HEK293T (cell line): Measurements from ENCODE around the gene CXCL9.

ENCODE experiments used
- CTCF ChIA-PET: fragments of 350-600 bp; formaldehyde crosslinking; extraction: SDS; loops from one replicate; lab custom pipeline; 2021; ENCODE audit warnings: antibody characterized with exemption, inconsistent platforms; lab: Yijun Ruan, JAX
- POLR2A ChIA-PET: fragments of 350-600 bp; formaldehyde crosslinking; extraction: SDS; loops from one replicate; lab custom pipeline; 2020; ENCODE audit warnings: antibody characterized with exemption, inconsistent platforms; lab: Yijun Ruan, JAX
- DNase-seq: peaks from one replicate; pipeline ENCODE4 v3.0.0; 2012; ENCODE audit warnings: mixed read lengths; ENCODE audit errors: extremely low spot score
- ARNT ChIP-seq: fragments of 450-650 bp; IDR thresholded peaks from 2 replicates; pipeline ENCODE4 v1.6.1; 2017; ENCODE audit warnings: mild to moderate bottlenecking
- BHLHE40 ChIP-seq: fragments of 450-650 bp; IDR thresholded peaks from 2 replicates; pipeline ENCODE4 v1.6.1; 2016; ENCODE audit warnings: mild to moderate bottlenecking, moderate library complexity, borderline replicate concordance
- CTBP1 ChIP-seq: fragments of 450-650 bp; IDR thresholded peaks from 2 replicates; pipeline ENCODE4 v1.6.1; 2016; ENCODE audit warnings: borderline replicate concordance
- ELF4 ChIP-seq: fragments of 450-650 bp; IDR thresholded peaks from 2 replicates; pipeline ENCODE4 v1.6.1; 2017; ENCODE audit warnings: antibody characterized with exemption
- FOXA1 ChIP-seq: fragments of 450-650 bp; IDR thresholded peaks from 2 replicates; pipeline ENCODE4 v1.6.1; 2016; ENCODE audit warnings: mild to moderate bottlenecking
- FOXK2 ChIP-seq: fragments of 450-650 bp; IDR thresholded peaks from 2 replicates; pipeline ENCODE4 v1.6.1; 2016; ENCODE audit warnings: mild to moderate bottlenecking
- FOXM1 ChIP-seq: fragments of 450-650 bp; IDR thresholded peaks from 2 replicates; pipeline ENCODE4 v1.6.1; 2017; ENCODE audit warnings: mild to moderate bottlenecking, borderline replicate concordance
- HDGF ChIP-seq: fragments of 450-650 bp; IDR thresholded peaks from 2 replicates; pipeline ENCODE4 v1.6.1; 2017; ENCODE audit warnings: antibody characterized with exemption, borderline replicate concordance
- L3MBTL2 ChIP-seq: fragments of 450-650 bp; conservative IDR thresholded peaks from 2 replicates; pipeline ENCODE4 v1.6.1; 2016; ENCODE audit warnings: mild to moderate bottlenecking
- LEF1 ChIP-seq: fragments of 450-650 bp; IDR thresholded peaks from 2 replicates; pipeline ENCODE4 v1.6.1; 2017; ENCODE audit warnings: mild to moderate bottlenecking, borderline replicate concordance
- NFRKB ChIP-seq: fragments of 450-650 bp; IDR thresholded peaks from 2 replicates; pipeline ENCODE4 v1.6.1; 2016; ENCODE audit warnings: mild to moderate bottlenecking, moderate library complexity
- PKNOX1 ChIP-seq: fragments of 450-650 bp; IDR thresholded peaks from 2 replicates; pipeline ENCODE4 v1.6.1; 2016
- SP1 ChIP-seq: fragments of 450-650 bp; IDR thresholded peaks from 2 replicates; pipeline ENCODE4 v1.6.1; 2017
- SUZ12 ChIP-seq: fragments of 450-650 bp; IDR thresholded peaks from 2 replicates; pipeline ENCODE4 v1.6.1; 2016; ENCODE audit warnings: mild to moderate bottlenecking
- TARDBP ChIP-seq: fragments of 450-650 bp; IDR thresholded peaks from 2 replicates; pipeline ENCODE4 v1.6.1; 2016
- ZNF384 ChIP-seq: fragments of 450-650 bp; IDR thresholded peaks from 2 replicates; pipeline ENCODE4 v1.6.1; 2016

The CXCL9 gene

GRCh38 chr4:76036855-76037254, 29.5 kb upstream of the CXCL9 start:
- TF ChIP-seq BHLHE40 (no peak), FOXM1 (no peak), ARNT (no peak), ELF4 (no peak), LEF1 (no peak), NFRKB (no peak), HDGF (no peak), SUZ12 (no peak), SP1 (no peak), FOXK2 (no peak), CTBP1 (no peak)
- CTCF ChIA-PET: interaction anchor here (0.6 to 1.4 kb wide), 3 partner anchors 41 to 929 kb away, joined by 3 to 4 read pairs (median 3); no protein-coding TSS in a partner anchor
- POLR2A ChIA-PET: no interaction called here
- DNase-seq: no peak

DNA sequence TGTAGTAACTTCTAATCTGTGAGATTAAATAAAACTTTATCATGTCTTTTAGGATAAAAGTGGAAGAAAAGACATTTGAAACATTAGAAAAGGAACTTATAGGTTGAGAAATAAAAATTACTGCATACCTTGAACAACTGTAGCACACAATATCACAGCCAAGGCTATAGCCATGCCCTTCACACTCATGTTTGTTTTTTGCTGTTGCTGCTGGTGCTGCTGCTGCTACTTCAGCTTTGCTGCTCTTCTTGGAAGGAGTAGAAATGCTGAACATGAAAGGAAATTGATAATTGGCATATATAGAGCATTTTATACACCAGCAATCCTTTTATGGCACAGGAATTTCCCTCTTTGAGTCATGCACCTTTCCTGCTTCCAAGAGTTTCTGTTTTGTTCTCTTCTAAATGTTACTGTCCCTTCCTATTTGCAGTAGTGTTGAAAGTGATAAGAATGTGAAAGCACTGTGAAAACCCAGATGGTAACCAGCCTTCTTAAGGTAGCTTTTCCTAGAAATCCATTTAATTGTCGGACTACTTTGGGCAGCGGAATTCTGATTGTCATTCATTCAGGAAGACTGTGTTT, 28.6 kb upstream of the CXCL9 start, which contains the start of gene CXCL11:
Gene CXCL11 (minus strand): TSS at position 272 of the 582 bp plus-strand sequence. CDS start 83 bp downstream, at position 189.
- CTCF ChIA-PET: interaction anchor here (0.6 to 1.4 kb wide), 3 partner anchors 42 to 930 kb away, joined by 3 read pairs; no protein-coding TSS in a partner anchor
- no peak for DNase-seq
- POLR2A ChIA-PET: no interaction called here
- TF ChIP-seq NFRKB (no peak), PKNOX1 (no peak), BHLHE40 (no peak), LEF1 (no peak), TARDBP (no peak), SP1 (no peak), FOXK2 (no peak), FOXA1 (no peak), CTBP1 (no peak), ARNT (no peak)

DNA sequence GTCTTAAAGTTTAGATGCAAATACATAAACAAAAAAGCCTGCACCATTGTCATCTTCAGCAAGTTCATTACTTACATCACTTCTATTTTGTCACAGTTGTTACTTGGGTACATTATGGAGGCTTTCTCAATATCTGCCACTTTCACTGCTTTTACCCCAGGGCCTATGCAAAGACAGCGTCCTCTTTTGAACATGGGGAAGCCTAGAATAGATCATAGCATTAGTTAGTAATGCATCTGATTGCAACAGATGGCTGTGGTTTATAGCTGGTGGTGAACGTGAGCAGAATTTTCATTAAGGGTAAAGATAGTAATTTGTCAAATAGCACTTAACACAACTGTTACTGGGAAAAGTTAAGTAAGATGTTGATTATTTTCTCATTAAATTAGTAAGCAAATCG, 27.8 kb upstream of the CXCL9 start:
- TF ChIP-seq FOXA1: no peak
- TF ChIP-seq TARDBP: no peak
- no peak for TF ChIP-seq SUZ12
- TF ChIP-seq BHLHE40: no peak
- TF ChIP-seq FOXM1: no peak
- no peak for TF ChIP-seq FOXK2
- TF ChIP-seq NFRKB: no peak
- ChIA-PET CTCF (no interaction called here), POLR2A (no interaction called here)
- no peak for DNase-seq

DNA sequence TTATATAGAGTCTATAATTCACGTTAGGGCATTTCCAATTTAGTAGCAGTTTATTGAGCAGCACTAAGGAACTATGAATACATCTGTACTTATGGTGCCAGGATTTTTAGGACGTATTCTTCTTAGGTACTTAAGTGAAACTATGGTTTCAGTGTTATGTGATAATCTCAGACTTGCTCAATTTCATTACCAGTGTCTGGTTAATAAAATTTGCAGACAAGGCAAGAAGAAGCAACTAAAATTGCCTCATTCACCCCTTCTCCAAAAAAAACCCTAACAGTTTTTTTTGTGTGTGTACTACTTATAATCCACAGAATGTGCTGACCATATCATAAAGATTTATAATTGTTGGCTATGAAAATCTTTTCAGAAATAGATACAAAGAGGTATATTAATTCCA, 22.0 kb upstream of the CXCL9 start:
- ChIA-PET CTCF (no interaction called here), POLR2A (no interaction called here)
- no peak for TF ChIP-seq L3MBTL2
- TF ChIP-seq FOXM1: no peak
- TF ChIP-seq ELF4: no peak
- DNase-seq: no peak

GRCh38 chr4:76028350-76028765, 21.0 kb upstream of the CXCL9 start:
- CTCF ChIA-PET: no interaction called here
- no peak for TF ChIP-seq L3MBTL2
- no peak for TF ChIP-seq LEF1
- TF ChIP-seq TARDBP: no peak
- TF ChIP-seq ZNF384: no peak
- TF ChIP-seq ELF4: no peak
- TF ChIP-seq HDGF: no peak
- no peak for TF ChIP-seq CTBP1
- no peak for TF ChIP-seq PKNOX1
- TF ChIP-seq FOXA1: no peak
- TF ChIP-seq SP1: no peak
- no peak for TF ChIP-seq ARNT
- no peak for DNase-seq
- POLR2A ChIA-PET: no interaction called here

- no peak for TF ChIP-seq LEF1
- TF ChIP-seq HDGF: no peak
- TF ChIP-seq BHLHE40: no peak
- TF ChIP-seq ARNT: no peak
- no peak for TF ChIP-seq L3MBTL2
- no peak for TF ChIP-seq NFRKB
- TF ChIP-seq TARDBP: no peak
- TF ChIP-seq PKNOX1: no peak
- TF ChIP-seq ELF4: no peak
- TF ChIP-seq ZNF384: no peak
- TF ChIP-seq FOXM1: no peak
- no peak for TF ChIP-seq SP1
- ChIA-PET POLR2A (interaction anchor here (0.9 kb wide), 1 partner anchor 38 kb away, joined by 3 read pairs; no protein-coding TSS in a partner anchor), CTCF (no interaction called here)
- DNase-seq: no peak
Measured at GRCh38 chr4:76024065-76024464, 16.8 kb upstream of the CXCL9 start.

DNA sequence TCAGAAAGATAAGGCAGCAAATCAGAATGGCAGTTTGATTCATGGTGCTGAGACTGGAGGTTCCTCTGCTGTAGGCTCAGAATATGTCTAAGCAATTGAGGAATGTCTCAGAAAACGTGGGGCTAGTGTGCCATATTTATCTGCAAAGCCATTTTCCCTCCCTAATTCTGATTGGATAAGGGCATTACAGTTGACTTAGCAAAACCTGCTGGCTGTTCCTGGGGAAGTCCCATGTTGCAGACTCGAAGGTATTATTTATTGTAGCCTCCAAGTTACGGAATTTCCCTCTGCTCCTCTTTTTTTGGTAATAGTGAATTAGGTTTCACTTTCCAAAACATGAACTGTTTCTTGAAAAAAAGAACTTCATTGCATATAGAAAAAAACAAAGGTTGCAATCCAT, 16.1 kb upstream of the CXCL9 start, which contains the start of gene CXCL10:
Gene CXCL10 (minus strand): TSS at position 109 of the 400 bp plus-strand sequence. CDS start 66 bp downstream, at position 43.
- CTCF ChIA-PET: no interaction called here
- TF ChIP-seq L3MBTL2 (peak; percentile 39; the same call in 1 of the 2 replicates), SP1 (no peak), ELF4 (no peak)
- DNase-seq: no peak
- POLR2A ChIA-PET: no interaction called here
